NCI-H1694 treated with DMSO at 0.1 percent for 48 hours (cell line): ENCODE data around the gene MGAT5.
A peak's percentile ranks its signal among the peaks of the same experiment; 100 is the strongest.

Source experiments
- DNase-seq: peaks from one replicate; lab custom pipeline; 2025; lab: John Stamatoyannopoulos, UW

MGAT5 gene

DNA sequence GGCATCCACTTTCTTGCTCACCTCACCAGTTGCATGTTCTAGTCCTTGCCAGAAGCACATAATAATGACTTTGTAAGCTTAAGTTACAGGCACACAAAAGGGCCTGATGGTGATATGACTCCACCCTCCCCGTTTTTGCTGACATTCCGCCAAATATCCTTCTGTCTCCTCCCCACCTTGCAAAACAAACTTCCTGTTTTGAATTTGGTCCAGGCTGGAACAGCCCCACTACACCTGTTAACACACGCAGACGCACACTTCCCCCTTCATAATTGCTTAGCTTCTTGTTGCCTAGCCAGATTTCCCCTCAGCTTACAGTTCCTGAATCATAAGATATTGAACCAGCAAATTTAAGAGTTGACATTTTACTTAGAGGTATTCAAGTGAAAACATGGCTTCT lies at the start of gene MGAT5:
MGAT5 (plus strand) TSS at position 269 of the 400 bp plus-strand sequence. CDS start 332 bp downstream, outside the sequence.
- DNase-seq: peak; percentile 66

DNA sequence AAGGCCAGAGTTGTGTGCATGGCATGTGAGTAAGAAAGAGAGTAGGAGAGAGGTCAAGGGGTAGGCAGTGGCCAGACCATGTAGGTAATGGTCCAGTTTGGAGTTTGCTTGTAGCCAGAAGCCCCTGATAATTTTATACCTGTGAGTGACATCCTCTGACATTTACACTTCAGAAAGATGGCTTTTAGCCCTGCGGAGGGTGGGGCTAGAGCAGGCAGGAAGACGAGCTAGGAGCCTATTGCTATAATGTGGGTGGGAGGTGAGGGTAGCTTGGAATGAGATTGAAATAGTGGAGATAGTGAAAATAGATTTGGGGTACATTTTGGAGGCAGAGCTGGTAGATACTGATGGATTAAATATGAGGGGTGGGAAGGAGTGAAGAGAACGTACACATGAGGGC lies 48.8 kb upstream of the MGAT5 start:
- DNase-seq: no peak

- no peak for DNase-seq
These were observed 47.8 kb upstream of the MGAT5 start for GRCh38 chr2:134206031-134206430.

DNA sequence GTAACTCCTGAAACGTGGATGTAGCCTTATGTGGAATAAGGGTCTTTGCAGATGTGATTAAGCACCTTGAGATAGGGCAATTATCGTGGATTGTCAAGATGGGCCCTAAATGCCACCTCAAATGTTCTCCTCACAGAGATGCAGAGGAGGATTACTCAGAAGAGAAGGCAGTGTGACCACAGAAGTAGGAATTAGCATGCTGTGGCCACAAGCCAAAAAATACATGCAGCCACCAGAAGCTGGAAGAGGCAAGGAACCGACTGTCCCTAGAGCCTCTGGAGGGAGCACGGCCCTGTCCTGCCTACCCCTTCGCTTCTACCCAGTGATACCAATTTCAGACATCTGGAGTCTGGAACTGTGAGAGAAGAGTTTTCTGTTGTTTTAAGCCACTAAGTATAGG lies 47.3 kb upstream of the MGAT5 start:
- no peak for DNase-seq

DNA sequence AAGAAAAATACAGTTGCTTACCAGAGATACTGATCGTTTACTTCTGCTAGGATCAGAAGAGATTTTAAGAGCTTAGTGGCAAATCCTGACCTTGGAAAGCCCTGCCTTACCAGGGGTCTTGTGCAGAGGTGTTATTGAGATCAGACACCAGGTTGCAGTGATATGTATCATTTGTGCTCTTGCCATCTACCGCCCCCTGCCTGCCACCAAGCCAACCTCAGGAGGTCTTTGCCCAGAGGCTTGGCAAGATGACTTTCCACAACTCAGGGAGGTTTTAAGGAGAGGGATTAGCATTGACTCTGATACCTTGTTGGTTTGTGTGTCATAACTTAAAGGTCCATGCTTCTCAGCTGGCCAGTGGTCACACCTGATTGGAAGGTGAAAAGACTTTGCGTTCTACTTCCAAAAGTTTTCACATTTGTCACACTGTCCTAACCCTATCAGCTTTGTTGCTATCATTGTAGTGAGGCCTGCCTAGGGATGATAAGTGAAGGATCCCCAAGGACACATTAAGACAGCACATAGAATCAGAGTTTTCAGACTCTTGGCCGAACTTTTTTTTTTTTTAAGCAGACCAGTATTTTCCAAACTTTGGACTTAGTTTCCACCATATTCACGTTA lies 46.2 kb upstream of the MGAT5 start:
- DNase-seq: peak; percentile 44

- DNase-seq: no peak
These were observed 45.0 kb upstream of the MGAT5 start for GRCh38 chr2:134208825-134209224.

GRCh38 chr2:134212746-134213145 lies 41.1 kb upstream of the MGAT5 start:
- no peak for DNase-seq

DNA sequence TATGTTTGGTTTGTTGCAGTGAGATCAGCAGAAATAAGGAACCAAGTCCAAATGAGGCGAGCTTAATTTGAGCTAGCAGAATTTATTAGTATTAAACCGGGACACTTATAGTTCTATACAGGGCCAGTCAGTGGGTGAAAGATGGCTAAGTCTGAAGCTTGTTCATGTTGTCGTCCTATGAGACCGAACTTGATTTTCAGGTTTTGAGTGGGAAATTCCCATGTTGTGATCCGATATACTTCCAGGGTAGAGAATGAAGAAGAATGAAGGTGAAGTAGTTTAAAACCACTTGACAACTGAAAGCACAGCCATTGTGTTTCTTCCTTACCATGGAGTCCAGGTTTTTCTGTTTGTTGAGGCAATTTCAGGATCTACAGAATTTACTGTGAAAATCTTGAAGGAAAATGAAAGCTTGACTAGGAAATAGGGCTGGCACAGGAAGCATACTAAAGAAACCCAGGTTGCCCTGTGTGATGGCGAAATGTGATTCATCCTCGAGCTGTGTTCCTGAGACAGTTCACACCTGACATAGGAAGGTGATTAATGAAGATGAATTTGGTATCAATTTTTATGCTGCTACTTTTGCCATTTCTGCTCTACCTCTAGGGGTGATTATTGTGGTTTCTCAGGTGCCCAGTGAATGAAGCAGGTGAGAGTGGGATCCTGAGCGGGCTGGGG lies 37.6 kb upstream of the MGAT5 start:
- no peak for DNase-seq

DNA sequence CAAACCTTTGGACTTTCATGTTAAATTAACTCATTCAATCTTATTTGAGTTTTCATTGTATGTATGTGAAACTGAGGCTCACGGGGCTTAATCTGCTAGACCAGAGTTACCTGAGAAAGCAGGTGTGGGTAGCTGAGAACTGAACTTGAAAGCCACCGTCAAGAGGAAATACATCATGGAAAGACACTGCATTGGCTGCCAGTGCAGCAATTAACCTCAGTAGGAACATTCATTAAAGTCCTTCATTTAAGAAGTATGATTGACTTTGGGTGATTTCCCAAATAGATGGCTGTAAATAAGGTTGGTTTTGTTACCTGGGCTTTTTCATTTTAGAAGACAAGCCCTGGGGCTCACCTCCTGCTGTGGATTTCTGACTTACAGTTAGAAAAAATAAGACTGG lies 36.5 kb upstream of the MGAT5 start:
- DNase-seq: no peak

GRCh38 chr2:134217924-134218323 lies 35.9 kb upstream of the MGAT5 start:
- DNase-seq: no peak

DNA sequence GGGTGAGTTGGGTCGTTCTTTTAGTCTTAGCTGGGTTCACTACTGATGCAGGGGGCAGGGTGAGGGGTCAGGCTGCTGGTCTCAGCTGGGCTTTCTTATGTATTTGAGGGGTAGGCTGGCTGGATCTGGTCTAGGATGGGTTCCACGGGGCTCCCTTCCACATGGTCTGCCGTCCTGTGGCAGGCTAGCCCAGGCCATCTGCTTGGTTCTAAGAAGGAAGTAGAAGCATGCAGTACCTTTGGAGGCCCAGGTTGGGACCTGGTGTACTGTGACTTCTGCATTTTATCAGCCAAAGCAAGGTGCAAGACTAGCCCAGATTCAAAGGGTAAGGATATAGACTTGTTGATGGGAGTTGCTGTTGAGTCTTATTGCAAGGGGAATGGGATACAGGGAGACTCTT lies 35.5 kb upstream of the MGAT5 start:
- no peak for DNase-seq

DNA sequence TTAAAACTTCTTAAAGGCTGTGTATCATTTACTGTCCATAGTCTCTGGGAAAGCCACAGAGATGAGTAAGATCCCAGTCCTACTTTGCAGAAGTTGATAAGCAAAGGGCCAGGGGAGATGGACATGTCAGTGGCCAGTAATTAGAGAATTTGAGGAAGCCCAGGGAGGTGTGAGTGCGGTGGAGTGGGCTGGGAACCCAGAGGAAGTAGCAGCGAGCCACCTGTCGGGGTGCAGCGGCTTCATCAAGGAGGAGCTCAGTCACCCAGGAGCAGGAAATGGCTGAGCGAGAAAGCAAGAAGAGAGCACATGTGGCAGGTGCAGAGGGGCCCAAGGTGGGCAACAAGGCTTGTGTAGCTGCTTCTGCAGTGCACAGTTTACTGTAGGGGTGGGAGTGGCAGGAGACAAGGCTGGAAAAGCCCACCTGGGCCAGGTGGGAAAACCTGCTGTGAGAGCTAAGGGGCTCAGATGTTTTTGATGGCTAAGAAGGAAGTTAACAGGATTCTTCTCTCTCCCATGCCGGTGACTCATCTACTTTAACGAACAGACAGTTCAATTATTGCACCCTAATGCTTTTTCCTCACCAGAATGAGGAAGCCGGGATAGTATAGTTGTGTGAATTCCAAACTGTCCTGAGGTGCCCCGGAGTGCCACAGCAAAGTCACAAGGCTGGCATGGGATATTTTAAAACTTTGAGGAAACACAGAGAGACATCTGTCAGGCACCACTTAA lies 34.8 kb upstream of the MGAT5 start:
- DNase-seq: no peak

DNA sequence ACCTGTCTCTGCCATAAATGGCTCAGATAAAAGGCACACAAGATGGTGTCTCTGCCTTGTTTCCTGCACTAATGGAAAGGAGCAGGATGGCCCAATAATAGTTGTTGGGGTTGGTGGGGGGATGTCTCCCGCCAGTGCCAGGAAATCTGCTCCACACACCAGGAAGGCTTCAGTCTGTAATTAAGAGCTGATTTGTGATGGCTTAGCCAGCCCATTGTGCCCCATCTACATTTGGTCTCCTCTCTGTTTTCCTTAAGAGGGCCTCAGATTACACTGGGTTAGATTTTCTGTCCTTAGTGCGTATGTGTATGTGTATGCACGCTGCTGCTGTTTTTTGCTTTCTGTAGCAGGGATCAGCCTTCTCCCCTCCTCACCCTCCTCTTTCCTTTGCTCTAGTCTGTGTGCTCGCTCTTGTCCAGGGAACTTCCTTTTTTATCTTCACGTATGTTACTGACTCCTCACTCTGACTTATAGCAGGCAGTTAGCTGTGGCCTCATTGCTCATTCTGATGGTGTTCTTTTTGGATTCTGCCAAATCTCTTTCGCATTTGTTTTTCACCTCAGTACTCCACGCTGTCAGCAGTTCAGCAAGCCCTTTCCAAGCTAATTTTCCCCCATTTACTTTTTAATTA lies 33.4 kb upstream of the MGAT5 start:
- DNase-seq: no peak

GRCh38 chr2:134224005-134224404 lies 29.9 kb upstream of the MGAT5 start:
- DNase-seq: no peak

- no peak for DNase-seq
These were observed 28.7 kb upstream of the MGAT5 start for GRCh38 chr2:134225173-134225572.

DNA sequence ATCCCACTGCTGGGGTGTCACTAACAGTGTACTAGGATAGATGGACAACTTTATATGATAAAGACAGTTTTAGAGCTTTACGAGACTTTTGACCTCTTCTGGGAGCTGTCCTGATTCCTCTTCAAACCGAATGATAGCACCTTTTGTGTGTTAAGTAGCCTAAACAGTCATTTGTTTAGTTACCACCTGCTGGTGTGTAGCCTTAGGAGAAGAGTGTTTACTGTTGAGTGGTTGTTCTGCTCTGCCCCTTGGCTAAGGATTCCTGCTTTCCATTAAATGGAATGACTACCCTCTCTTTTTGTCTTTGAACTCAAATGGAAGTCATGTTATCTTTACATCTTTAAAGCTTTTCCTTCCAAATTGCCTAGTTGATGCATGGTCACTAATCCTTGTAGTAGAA lies 28.0 kb upstream of the MGAT5 start:
- DNase-seq: no peak

DNA sequence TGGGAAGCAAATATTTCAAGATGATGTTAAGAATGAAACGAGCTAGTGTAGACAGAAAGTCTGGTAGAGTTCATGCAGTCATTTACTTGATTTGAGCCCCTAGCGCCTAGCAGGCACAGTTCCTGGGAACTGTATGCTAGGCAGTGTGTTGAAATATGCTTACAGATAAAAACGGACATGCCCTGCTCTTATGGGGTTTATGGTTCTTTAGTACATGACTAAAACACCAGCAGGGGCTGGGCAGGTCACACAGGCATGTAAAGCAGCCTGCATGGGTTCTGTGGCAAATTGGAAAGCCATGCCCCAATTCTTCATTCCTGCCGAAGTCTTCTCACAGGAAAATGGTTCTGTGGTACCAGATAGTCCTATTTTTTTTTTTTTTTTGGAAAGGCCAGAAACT lies 27.3 kb upstream of the MGAT5 start:
- no peak for DNase-seq

GRCh38 chr2:134227666-134228065 lies 26.2 kb upstream of the MGAT5 start:
- no peak for DNase-seq

DNA sequence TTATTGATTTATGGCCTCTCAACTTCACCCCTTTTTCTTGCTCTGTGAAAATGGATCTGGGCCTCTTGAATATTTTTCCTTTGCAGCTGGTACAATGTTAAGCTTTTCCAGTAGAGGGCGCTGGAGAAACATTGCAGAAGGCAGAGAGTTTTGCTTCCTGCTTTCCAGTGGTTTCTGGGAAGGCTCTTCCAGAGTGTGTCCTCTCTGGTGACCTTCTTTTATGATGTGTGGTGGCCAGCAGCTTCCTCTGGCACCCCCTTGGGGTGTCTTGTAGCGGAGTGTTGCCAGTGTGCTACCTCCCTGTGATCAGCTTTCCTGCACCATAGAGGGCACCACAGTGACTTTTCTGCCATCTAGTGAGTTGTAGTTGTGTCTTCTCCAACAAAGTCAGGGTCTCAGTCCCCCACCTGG lies 25.4 kb upstream of the MGAT5 start:
- DNase-seq: no peak

- no peak for DNase-seq
These were observed 24.3 kb upstream of the MGAT5 start for GRCh38 chr2:134229540-134229939.

DNA sequence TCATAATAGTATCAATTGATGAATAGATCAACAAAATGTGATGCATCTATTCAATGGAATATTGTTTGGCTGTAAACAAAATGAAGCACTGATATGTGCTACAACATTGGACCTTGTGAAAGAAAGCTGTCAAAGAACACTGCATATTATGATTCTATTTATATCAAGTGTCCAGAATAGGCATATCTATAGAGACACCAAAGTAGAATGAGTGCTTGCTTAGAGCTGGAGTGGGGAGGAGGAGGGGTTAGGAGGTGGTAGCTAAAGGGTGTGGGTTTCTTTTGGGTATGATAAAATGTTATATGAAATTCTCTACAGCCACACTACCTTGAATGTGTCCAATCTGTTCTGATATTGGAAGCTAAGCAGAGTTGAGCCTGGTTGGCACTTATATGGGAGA lies 23.0 kb upstream of the MGAT5 start:
- no peak for DNase-seq

DNA sequence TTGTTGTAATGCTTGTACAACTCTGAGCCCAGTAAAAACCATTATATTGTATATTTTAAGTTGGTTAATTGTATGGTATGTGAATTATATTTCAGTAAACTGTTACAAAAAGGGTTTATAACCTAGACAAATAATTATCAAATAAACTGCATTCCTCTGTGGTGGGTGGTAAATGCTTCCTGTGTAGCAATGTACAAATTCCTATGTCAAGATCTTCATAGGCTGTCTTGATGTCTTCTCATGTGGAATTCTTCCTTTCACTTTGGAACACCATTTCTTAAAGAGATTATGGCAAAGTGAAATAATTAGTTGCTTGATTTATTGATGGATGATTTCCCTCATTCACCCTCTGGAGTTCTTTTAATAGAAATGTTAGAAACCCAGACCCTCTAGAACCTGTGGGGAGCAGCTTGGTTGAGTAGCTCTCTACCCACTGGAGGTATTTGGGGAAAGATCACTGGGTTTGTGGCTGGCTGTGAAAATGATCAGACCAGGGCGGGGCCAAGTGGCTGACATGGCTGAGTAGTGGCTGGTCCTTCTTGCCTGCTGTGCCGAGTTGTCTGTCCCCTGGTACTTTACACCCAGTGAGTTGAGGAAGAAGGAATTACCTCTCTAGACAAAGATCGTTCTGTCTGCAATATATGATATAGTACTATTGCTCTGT lies 22.4 kb upstream of the MGAT5 start:
- DNase-seq: no peak
